IgD-negative memory B cell (primary cell): ENCODE data around the gene PVALEF. TPM values are rescaled to one million over a fixed set of nuclear protein-coding genes. Genes with fewer than 3 reads are reported as not detected.
"Not testable (repeated sequence)": the region's sequence is repeated elsewhere in the genome, so short reads cannot be mapped to it uniquely, and the experiment has no call there.

Experiments
- H3K27ac Mint-ChIP-seq, 3 donors: one replicate each; pipeline ENCODE4 v1.8.0; 2020 to 2022; ENCODE audit warnings: mild to moderate bottlenecking in 3 of 3, mixed read lengths in 3 of 3, moderate library complexity in 1 of 3
- H3K27me3 Mint-ChIP-seq: one replicate; pipeline ENCODE4 v1.8.0; 2021; ENCODE audit warnings: mixed read lengths
- H3K36me3 Mint-ChIP-seq: one replicate; pipeline ENCODE4 v1.8.0; 2020; ENCODE audit warnings: mild to moderate bottlenecking, mixed read lengths
- H3K4me1 Mint-ChIP-seq, 3 donors: one replicate each; pipeline ENCODE4 v1.8.0; 2020 to 2022; ENCODE audit warnings: mixed read lengths in 3 of 3, mild to moderate bottlenecking in 1 of 3
- H3K4me3 Mint-ChIP-seq, 4 donors: one replicate each; pipeline ENCODE4 v1.8.0; 2020 to 2022; ENCODE audit warnings: mild to moderate bottlenecking in 4 of 4, mixed read lengths in 4 of 4, moderate library complexity in 3 of 4
- H3K9me3 Mint-ChIP-seq, 3 donors: one replicate each; pipeline ENCODE4 v1.8.0; 2020 to 2021; ENCODE audit warnings: mixed read lengths in 3 of 3, mild to moderate bottlenecking in 1 of 3
- polyA plus RNA-seq: library from polyadenylated mRNA; unstranded; fragments of 300-500 nt; fragmentation: Illumina TruSeq; gene quantifications from one replicate; pipeline ENCODE4 v1.2.3, GENCODE V29; 2021

The PVALEF gene
- polyA plus RNA-seq, 1 donor from 2014 or later: not detected

- Mint-ChIP-seq H3K27ac (no peak overlapping the region), H3K4me3 (no peak overlapping the region), H3K36me3 (no peaks in the 10 kb centered on the region), H3K9me3 (no peaks in the 10 kb centered on the region), H3K4me1 (peaks cover 0 to 7% (median 2%) of the 10 kb centered on the region in 3 donors), H3K27me3 (peaks cover 8% of the 10 kb centered on the region)
These were observed 16.2 kb upstream of the PVALEF start for GRCh38 chr17:81148986-81149533.

GRCh38 chr17:81150377-81151077 lies 14.8 kb upstream of the PVALEF start:
- Mint-ChIP-seq H3K27ac (no peak overlapping the region), H3K4me3 (no peak overlapping the region), H3K36me3 (no peaks in the 10 kb centered on the region), H3K27me3 (peaks cover 8% of the 10 kb centered on the region), H3K9me3 (no peaks in the 10 kb centered on the region), H3K4me1 (peaks cover 0 to 7% (median 2%) of the 10 kb centered on the region in 3 donors)

- peaks cover 8% of the 10 kb centered on the region for H3K27me3 Mint-ChIP-seq
These were observed 14.0 kb upstream of the PVALEF start for GRCh38 chr17:81151278-81151677.

GRCh38 chr17:81152288-81152828 lies 12.9 kb upstream of the PVALEF start:
- Mint-ChIP-seq H3K36me3 (no peaks in the 10 kb centered on the region), H3K27ac (peak overlapping the region in 1 of 3 donors; percentile 93)

More at GRCh38 chr17:81151278-81151677, 14.0 kb upstream of the PVALEF start:
- H3K9me3 Mint-ChIP-seq: no peaks in the 10 kb centered on the region
- peaks cover 0 to 7% (median 2%) of the 10 kb centered on the region in 3 donors for H3K4me1 Mint-ChIP-seq
- H3K4me3 Mint-ChIP-seq: no peak overlapping the region
- H3K27ac Mint-ChIP-seq: peak overlapping the region in 1 of 3 donors; percentile 94
- H3K36me3 Mint-ChIP-seq: no peaks in the 10 kb centered on the region

GRCh38 chr17:81153340-81153803 lies 11.9 kb upstream of the PVALEF start:
- Mint-ChIP-seq H3K27ac (peak overlapping the region; percentile 43 to 93 (median 92)), H3K36me3 (no peaks in the 10 kb centered on the region), H3K4me1 (peaks cover 0 to 9% (median 2%) of the 10 kb centered on the region in 3 donors), H3K4me3 (peak overlapping the region; percentile 3 to 89 (median 60)), H3K27me3 (peaks cover 6% of the 10 kb centered on the region), H3K9me3 (no peaks in the 10 kb centered on the region)

More at GRCh38 chr17:81152288-81152828, 12.9 kb upstream of the PVALEF start:
- Mint-ChIP-seq H3K9me3 (no peaks in the 10 kb centered on the region), H3K4me3 (no peak overlapping the region), H3K27me3 (peaks cover 8% of the 10 kb centered on the region), H3K4me1 (peaks cover 0 to 8% (median 2%) of the 10 kb centered on the region in 3 donors)

GRCh38 chr17:81154016-81154415 lies 11.3 kb upstream of the PVALEF start:
- H3K27ac Mint-ChIP-seq: peak overlapping the region in 1 of 3 donors; percentile 93
- not testable (repeated sequence) for H3K9me3 Mint-ChIP-seq, H3K4me1 Mint-ChIP-seq, H3K27me3 Mint-ChIP-seq, H3K4me3 Mint-ChIP-seq, H3K36me3 Mint-ChIP-seq

- H3K27ac Mint-ChIP-seq: no peak overlapping the region
- peaks cover 6% of the 10 kb centered on the region for H3K27me3 Mint-ChIP-seq
- no peaks in the 10 kb centered on the region for H3K9me3 Mint-ChIP-seq
- H3K4me1 Mint-ChIP-seq: peaks cover 0 to 9% (median 2%) of the 10 kb centered on the region in 3 donors
- no peaks in the 10 kb centered on the region for H3K36me3 Mint-ChIP-seq
- H3K4me3 Mint-ChIP-seq: no peak overlapping the region
These were observed 10.3 kb upstream of the PVALEF start for GRCh38 chr17:81154961-81155360.

GRCh38 chr17:81156866-81157805 lies 8.2 kb upstream of the PVALEF start:
- Mint-ChIP-seq H3K9me3 (no peaks in the 10 kb centered on the region), H3K36me3 (no peaks in the 10 kb centered on the region), H3K27ac (no peak overlapping the region), H3K4me3 (no peak overlapping the region), H3K27me3 (peaks cover 10% of the 10 kb centered on the region), H3K4me1 (peaks cover 0 to 9% (median 2%) of the 10 kb centered on the region in 3 donors)

GRCh38 chr17:81157848-81158687 lies 7.2 kb upstream of the PVALEF start:
- Mint-ChIP-seq H3K4me1 (peaks cover 0 to 8% (median under 1%) of the 10 kb centered on the region in 3 donors), H3K27ac (no peak overlapping the region), H3K4me3 (no peak overlapping the region), H3K27me3 (peaks cover 9% of the 10 kb centered on the region), H3K36me3 (no peaks in the 10 kb centered on the region), H3K9me3 (no peaks in the 10 kb centered on the region)

GRCh38 chr17:81158688-81159590 lies 6.4 kb upstream of the PVALEF start:
- H3K27me3 Mint-ChIP-seq: peaks cover 12% of the 10 kb centered on the region
- no peaks in the 10 kb centered on the region for H3K36me3 Mint-ChIP-seq
- H3K9me3 Mint-ChIP-seq: no peaks in the 10 kb centered on the region
- H3K4me1 Mint-ChIP-seq: peaks cover 0 to 2% (median 0%) of the 10 kb centered on the region in 3 donors
- no peak overlapping the region for H3K4me3 Mint-ChIP-seq
- no peak overlapping the region for H3K27ac Mint-ChIP-seq

- no peaks in the 10 kb centered on the region for H3K36me3 Mint-ChIP-seq
- H3K9me3 Mint-ChIP-seq: no peaks in the 10 kb centered on the region
- H3K4me1 Mint-ChIP-seq: peaks cover 0 to 2% (median 0%) of the 10 kb centered on the region in 3 donors
- no peak overlapping the region for H3K4me3 Mint-ChIP-seq
- H3K27ac Mint-ChIP-seq: no peak overlapping the region
- peaks cover 17% of the 10 kb centered on the region for H3K27me3 Mint-ChIP-seq
These were observed 5.6 kb upstream of the PVALEF start for GRCh38 chr17:81159611-81160265.

GRCh38 chr17:81160306-81160705 lies 5.0 kb upstream of the PVALEF start:
- Mint-ChIP-seq H3K36me3 (no peaks in the 10 kb centered on the region), H3K9me3 (no peaks in the 10 kb centered on the region), H3K27ac (no peak overlapping the region), H3K4me3 (no peak overlapping the region), H3K4me1 (peaks cover 0 to 2% (median 0%) of the 10 kb centered on the region in 3 donors), H3K27me3 (peaks cover 20% of the 10 kb centered on the region)
